ENCODE results near the gene NUCB2.
"Not testable (repeated sequence)": the region's sequence is repeated elsewhere in the genome, so short reads cannot be mapped to it uniquely, and the experiment has no call there.

DNA sequence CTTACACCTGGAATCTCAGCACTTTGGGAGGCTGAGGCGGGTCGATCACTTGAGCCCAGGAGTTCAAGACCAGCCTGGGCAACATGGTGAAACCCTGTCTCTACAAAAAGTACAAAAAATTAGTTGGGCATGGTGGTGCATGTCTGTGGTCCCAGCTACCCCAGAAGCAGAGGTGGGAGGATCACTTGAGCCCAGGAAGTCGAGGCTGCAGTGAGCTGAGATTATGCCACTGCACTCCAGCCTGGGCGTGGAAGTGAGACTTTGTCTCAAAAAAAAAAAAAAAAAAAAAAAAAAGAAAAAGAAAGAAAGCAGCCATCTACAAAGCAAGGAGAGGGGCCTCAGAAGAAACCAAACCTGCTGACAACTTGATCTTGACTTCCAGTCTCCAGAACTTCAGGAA is 36.6 kb upstream of the NUCB2 start:
- TF ChIP-seq, protein P1, sequence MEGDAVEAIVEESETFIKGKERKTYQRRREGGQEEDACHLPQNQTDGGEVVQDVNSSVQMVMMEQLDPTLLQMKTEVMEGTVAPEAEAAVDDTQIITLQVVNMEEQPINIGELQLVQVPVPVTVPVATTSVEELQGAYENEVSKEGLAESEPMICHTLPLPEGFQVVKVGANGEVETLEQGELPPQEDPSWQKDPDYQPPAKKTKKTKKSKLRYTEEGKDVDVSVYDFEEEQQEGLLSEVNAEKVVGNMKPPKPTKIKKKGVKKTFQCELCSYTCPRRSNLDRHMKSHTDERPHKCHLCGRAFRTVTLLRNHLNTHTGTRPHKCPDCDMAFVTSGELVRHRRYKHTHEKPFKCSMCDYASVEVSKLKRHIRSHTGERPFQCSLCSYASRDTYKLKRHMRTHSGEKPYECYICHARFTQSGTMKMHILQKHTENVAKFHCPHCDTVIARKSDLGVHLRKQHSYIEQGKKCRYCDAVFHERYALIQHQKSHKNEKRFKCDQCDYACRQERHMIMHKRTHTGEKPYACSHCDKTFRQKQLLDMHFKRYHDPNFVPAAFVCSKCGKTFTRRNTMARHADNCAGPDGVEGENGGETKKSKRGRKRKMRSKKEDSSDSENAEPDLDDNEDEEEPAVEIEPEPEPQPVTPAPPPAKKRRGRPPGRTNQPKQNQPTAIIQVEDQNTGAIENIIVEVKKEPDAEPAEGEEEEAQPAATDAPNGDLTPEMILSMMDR (conservative IDR thresholded peaks at IDR 0.05; ENCODE audit: low read depth, low read length): not testable (repeated sequence)
- TF ChIP-seq EZH2 (IDR thresholded peaks at IDR 0.05; ENCODE audit: borderline replicate concordance, low read depth, low read length, poor library complexity, severe bottlenecking): not testable (repeated sequence)
